ENCODE data around the gene DZANK1. TPM values are rescaled to one million over a fixed set of nuclear protein-coding genes. Genes with fewer than 3 reads are reported as not detected.

The DZANK1 gene
- total and polyA plus RNA-seq, 2 experiments from 2014 or later, result 7.9 to 8.3 TPM

- DNase-seq (ENCODE audit: low spot score), result no peak
- ATAC-seq, result peak; percentile 55; the same call in 2 of the 3 replicates
- H3K36me3 ChIP-seq (ENCODE audit: insufficient read depth), result no peaks in the 10 kb centered on the region
- H3K4me1 ChIP-seq (ENCODE audit: insufficient read depth), result no peaks in the 10 kb centered on the region
- Mint-ChIP-seq H3K36me3 (ENCODE audit: low read depth) (no peaks in the 10 kb centered on the region), H3K27ac (no peak overlapping the region), H3K27me3 (ENCODE audit: insufficient read depth, low read depth, poor library complexity) (peaks cover 6% of the 10 kb centered on the region), H3K9me3 (peaks cover 2% of the 10 kb centered on the region; the same call in 1 of the 3 replicates), H3K4me1 (peaks cover 3% of the 10 kb centered on the region; the same call in 1 of the 3 replicates), H3K4me3 (no peak overlapping the region)
- H3K27me3 ChIP-seq (ENCODE audit: insufficient read depth), result no peaks in the 10 kb centered on the region
- peaks cover 10% of the 10 kb centered on the region; the same call in 1 of the 2 replicates for H3K9me2 ChIP-seq (ENCODE audit: insufficient read depth)
- H2AFZ ChIP-seq, result no peak overlapping the region
- no peaks in the 10 kb centered on the region for H3F3A ChIP-seq (replicated peaks; ENCODE audit: low read depth)
- H3K79me2 ChIP-seq (replicated peaks; ENCODE audit: insufficient read depth), result no peaks in the 10 kb centered on the region
- H3K27ac ChIP-seq (ENCODE audit: low read depth), result no peak overlapping the region
- H3K4me2 ChIP-seq, result no peak overlapping the region
- H4K20me1 ChIP-seq (replicated peaks; ENCODE audit: insufficient read depth), result no peaks in the 10 kb centered on the region
- TF ChIP-seq EZH2 (IDR thresholded peaks at IDR 0.05; ENCODE audit: low read depth, unreplicated experiment) (no peak), NANOG (IDR thresholded peaks at IDR 0.05; ENCODE audit: borderline replicate concordance) (no peak), STAT1 (IDR thresholded peaks at IDR 0.05; ENCODE audit: unreplicated experiment) (no peak), CTCF (conservative IDR thresholded peaks at IDR 0.05; ENCODE audit: low read depth in 2 of 2) (no peak), ZNF331 (CRISPR knock-in tag; IDR thresholded peaks at IDR 0.05; ENCODE audit: low read depth) (no peak), ZNF114 (CRISPR knock-in tag; IDR thresholded peaks at IDR 0.05) (no peak), ETS1 (IDR thresholded peaks at IDR 0.05) (no peak), CREB1 (CRISPR knock-in tag; IDR thresholded peaks at IDR 0.05; ENCODE audit: low read depth) (no peak), ZNF462 (CRISPR knock-in tag; IDR thresholded peaks at IDR 0.05) (no peak), JUNB (IDR thresholded peaks at IDR 0.05; ENCODE audit: unreplicated experiment) (no peak), EZH2phosphoT487 (IDR thresholded peaks at IDR 0.05; ENCODE audit: unreplicated experiment) (no peak), POLR2AphosphoS5 (IDR thresholded peaks at IDR 0.05; ENCODE audit: low read depth) (no peak), REST (IDR thresholded peaks at IDR 0.05; ENCODE audit: unreplicated experiment) (no peak)
- no peak overlapping the region for H3K4me3 ChIP-seq
These were observed 106.2 kb downstream of the DZANK1 start for GRCh38 chr20:18360635-18361034.
